Fibroblast of lung (primary cell): ENCODE results near the gene CROCC. TPM values are rescaled to one million over a fixed set of nuclear protein-coding genes. Genes with fewer than 3 reads are reported as not detected.

Experiments
- DNase-seq, 2 donors: peaks; one replicate each; pipeline versions ENCODE4 v3.0.0 to v3.0.0-alpha.2; 2010; ENCODE audit warnings: low read depth in 2 of 2
- H2AFZ ChIP-seq: 2 replicates; pipeline ENCODE4 v1.5.1; 2012; ENCODE audit warnings: low read length, control low read depth, inconsistent platforms
- H3K27ac ChIP-seq: 2 replicates; pipeline ENCODE4 v1.5.1; 2011; ENCODE audit warnings: low read length, control low read depth; ENCODE audit not compliant: insufficient read depth
- H3K27me3 ChIP-seq: 2 replicates; pipeline ENCODE4 v1.5.1; 2011; ENCODE audit warnings: mild to moderate bottlenecking, low read length; ENCODE audit not compliant: control insufficient read depth, insufficient read depth
- H3K36me3 ChIP-seq: 2 replicates; pipeline ENCODE4 v1.5.1; 2011; ENCODE audit warnings: low read length; ENCODE audit not compliant: control insufficient read depth, insufficient read depth
- H3K4me1 ChIP-seq: 2 replicates; pipeline ENCODE4 v1.5.1; 2011; ENCODE audit warnings: low read length; ENCODE audit not compliant: control insufficient read depth, insufficient read depth; ENCODE audit errors: extremely low read depth
- H3K4me2 ChIP-seq: 2 replicates; pipeline ENCODE4 v1.5.1; 2011; ENCODE audit warnings: low read length, control low read depth; ENCODE audit not compliant: insufficient read depth; ENCODE audit errors: extremely low read depth
- H3K4me3 ChIP-seq, 4 experiments: fragments of 200-600 bp in 1 of 4; sonication (generic) in 1 of 4; replicated peaks in 1 of 4; 2 replicates each; pipeline ENCODE4 v1.5.1; 2011 to 2016; ENCODE audit warnings: low read length in 4 of 4, low read depth in 3 of 4, mild to moderate bottlenecking in 3 of 4, control low read depth in 2 of 4, inconsistent platforms in 1 of 4, mixed read lengths in 1 of 4; ENCODE audit not compliant: insufficient read depth in 1 of 4; ENCODE audit errors: control extremely low read depth in 1 of 4
- H3K79me2 ChIP-seq: 2 replicates; pipeline ENCODE4 v1.5.1; 2012; ENCODE audit warnings: mild to moderate bottlenecking, low read length, inconsistent platforms; ENCODE audit not compliant: control insufficient read depth, insufficient read depth
- H3K9ac ChIP-seq: 2 replicates; pipeline ENCODE4 v1.5.1; 2011; ENCODE audit warnings: mild to moderate bottlenecking, low read length, control low read depth; ENCODE audit not compliant: insufficient read depth
- H3K9me3 ChIP-seq: 2 replicates; pipeline ENCODE4 v1.5.1; 2012; ENCODE audit warnings: low read depth, low read length; ENCODE audit not compliant: control insufficient read depth, insufficient read depth
- H4K20me1 ChIP-seq: 2 replicates; pipeline ENCODE4 v1.5.1; 2011; ENCODE audit warnings: low read length; ENCODE audit not compliant: control insufficient read depth, insufficient read depth; ENCODE audit errors: extremely low read depth
- EZH2 ChIP-seq: IDR thresholded peaks from 2 replicates; pipeline ENCODE4 v1.5.1; 2012; ENCODE audit warnings: low read length, control low read depth, mild to moderate bottlenecking; ENCODE audit errors: missing control alignments
- polyA plus RNA-seq, 2 donors: library from polyadenylated mRNA; depleted of rRNA in 1 of 2; stranded (reverse) in 1 of 2; unstranded in 1 of 2; fragments of >200 nt; gene quantifications; 2 replicates each; pipeline ENCODE4 v1.2.1, GENCODE V29; 2011 to 2012; ENCODE audit warnings: missing spikeins in 1 of 2
- total RNA-seq: library from RNA; depleted of rRNA; stranded (reverse); fragments of >200 nt; gene quantifications from 2 replicates; pipeline ENCODE4 v1.2.1, GENCODE V29; 2014
- TF ChIP-seq, protein P1 (sequence below), 2 donors: IDR thresholded peaks in 1 of 2; conservative IDR thresholded peaks in 1 of 2; 1 replicate in 1 of 2; 2 replicates in 1 of 2; pipeline ENCODE4 v1.5.1; 2011 to 2012; ENCODE audit warnings: low read length in 2 of 2, control low read depth in 1 of 2, inconsistent platforms in 1 of 2, low read depth in 1 of 2, mild to moderate bottlenecking in 1 of 2

Gene CROCC
- total and polyA plus RNA-seq, 2 donors (not counting 1 experiment from before 2014, with no cell fraction given), result 3.8 to 20.3 TPM

DNA sequence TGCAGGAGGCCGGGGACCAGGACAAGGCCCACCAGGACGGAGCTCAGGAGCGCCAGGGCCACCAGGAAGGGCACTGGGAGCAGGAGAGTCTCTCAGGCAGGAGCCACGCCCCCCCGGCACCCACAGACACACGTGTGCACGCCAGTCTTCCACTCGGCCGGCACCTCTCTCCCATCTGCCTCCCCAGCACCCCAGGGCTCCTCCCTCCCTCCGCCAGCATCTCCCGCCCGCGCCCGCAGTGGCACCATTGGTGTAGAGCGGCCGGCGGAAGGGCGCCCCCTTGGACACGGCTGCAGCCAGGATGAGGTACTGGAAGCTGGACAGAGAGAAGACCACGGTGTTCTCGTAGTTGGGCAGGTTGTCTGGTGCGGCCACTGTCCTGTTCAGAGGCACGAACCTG is 64.8 kb downstream of the CROCC start:
- Histone ChIP-seq H4K20me1 (no peaks in the 10 kb centered on the region), H3K4me2 (no peak overlapping the region), H3K4me3 (no peak overlapping the region), H3K36me3 (peaks cover 6% of the 10 kb centered on the region), H3K9me3 (no peaks in the 10 kb centered on the region), H3K9ac (no peak overlapping the region), H3K79me2 (no peaks in the 10 kb centered on the region), H3K4me1 (peaks cover 2% of the 10 kb centered on the region), H2AFZ (no peak overlapping the region), H3K27ac (no peak overlapping the region), H3K27me3 (no peaks in the 10 kb centered on the region)
- no peak for TF ChIP-seq EZH2
- TF ChIP-seq, protein P1, sequence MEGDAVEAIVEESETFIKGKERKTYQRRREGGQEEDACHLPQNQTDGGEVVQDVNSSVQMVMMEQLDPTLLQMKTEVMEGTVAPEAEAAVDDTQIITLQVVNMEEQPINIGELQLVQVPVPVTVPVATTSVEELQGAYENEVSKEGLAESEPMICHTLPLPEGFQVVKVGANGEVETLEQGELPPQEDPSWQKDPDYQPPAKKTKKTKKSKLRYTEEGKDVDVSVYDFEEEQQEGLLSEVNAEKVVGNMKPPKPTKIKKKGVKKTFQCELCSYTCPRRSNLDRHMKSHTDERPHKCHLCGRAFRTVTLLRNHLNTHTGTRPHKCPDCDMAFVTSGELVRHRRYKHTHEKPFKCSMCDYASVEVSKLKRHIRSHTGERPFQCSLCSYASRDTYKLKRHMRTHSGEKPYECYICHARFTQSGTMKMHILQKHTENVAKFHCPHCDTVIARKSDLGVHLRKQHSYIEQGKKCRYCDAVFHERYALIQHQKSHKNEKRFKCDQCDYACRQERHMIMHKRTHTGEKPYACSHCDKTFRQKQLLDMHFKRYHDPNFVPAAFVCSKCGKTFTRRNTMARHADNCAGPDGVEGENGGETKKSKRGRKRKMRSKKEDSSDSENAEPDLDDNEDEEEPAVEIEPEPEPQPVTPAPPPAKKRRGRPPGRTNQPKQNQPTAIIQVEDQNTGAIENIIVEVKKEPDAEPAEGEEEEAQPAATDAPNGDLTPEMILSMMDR (conservative IDR thresholded peaks at IDR 0.05 in 1 of 2, IDR thresholded peaks at IDR 0.05 in 1 of 2; ENCODE audit: low read depth in 1 of 2, low read length in 2 of 2), result no peak
- no peak for DNase-seq

DNA sequence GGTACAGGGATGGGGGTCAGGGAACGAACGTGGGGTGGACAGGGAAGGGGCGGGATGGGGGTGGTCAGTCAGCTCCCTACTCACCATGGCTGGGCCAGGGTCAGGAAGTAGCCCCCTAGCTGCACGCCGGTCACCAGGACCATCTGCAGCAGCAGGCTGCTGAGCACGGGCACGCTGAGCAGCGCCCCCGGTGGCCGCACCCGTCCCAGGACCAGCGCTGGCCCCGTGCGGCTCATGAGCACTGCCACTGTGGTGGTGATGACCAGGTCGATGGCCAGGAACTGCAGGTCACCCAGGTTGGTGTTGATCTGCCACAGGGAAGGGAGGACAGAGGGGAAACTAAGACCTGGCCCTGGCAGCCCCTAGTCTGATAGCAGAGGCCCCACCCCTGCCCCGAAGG is 65.2 kb downstream of the CROCC start:
- Histone ChIP-seq H3K36me3 (peaks cover 6% of the 10 kb centered on the region), H3K27me3 (no peaks in the 10 kb centered on the region), H3K27ac (no peak overlapping the region), H4K20me1 (no peaks in the 10 kb centered on the region), H3K9me3 (no peaks in the 10 kb centered on the region), H3K4me3 (no peak overlapping the region), H3K4me2 (no peak overlapping the region), H3K4me1 (peaks cover 2% of the 10 kb centered on the region), H3K9ac (no peak overlapping the region), H3K79me2 (no peaks in the 10 kb centered on the region), H2AFZ (no peak overlapping the region)
- no peak for TF ChIP-seq EZH2
- TF ChIP-seq, protein P1 (conservative IDR thresholded peaks at IDR 0.05 in 1 of 2, IDR thresholded peaks at IDR 0.05 in 1 of 2; ENCODE audit: low read depth in 1 of 2, low read length in 2 of 2), result peak; percentile 24 to 28
- no peak for DNase-seq

DNA sequence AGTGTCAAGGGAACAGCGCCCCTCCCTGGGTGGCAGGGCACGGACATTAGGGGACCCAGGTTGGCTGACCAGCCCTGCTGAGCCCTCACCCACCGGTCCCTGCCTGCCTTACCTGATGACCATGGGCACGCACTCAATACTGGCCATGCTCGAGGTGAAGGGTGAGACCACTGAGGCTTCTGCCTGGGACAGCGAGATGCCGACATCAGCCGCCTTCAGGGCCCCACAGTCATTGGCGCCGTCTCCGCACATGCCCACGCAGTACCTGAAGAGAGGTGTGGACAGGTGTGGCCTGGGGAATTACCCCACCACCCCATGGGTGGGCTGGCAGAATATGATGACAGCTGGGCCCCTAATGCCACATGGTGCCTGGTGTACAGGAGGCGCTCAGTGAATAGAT is 66.5 kb downstream of the CROCC start:
- DNase-seq, result no peak
- H3K4me1 ChIP-seq, result peaks cover 2% of the 10 kb centered on the region
- H3K36me3 ChIP-seq, result peaks cover 6% of the 10 kb centered on the region
- no peak overlapping the region for H3K4me3 ChIP-seq
- no peak overlapping the region for H2AFZ ChIP-seq
- H4K20me1 ChIP-seq, result no peaks in the 10 kb centered on the region
- H3K27ac ChIP-seq, result no peak overlapping the region
- no peak overlapping the region for H3K9ac ChIP-seq
- TF ChIP-seq EZH2, result no peak
- TF ChIP-seq, protein P1 (conservative IDR thresholded peaks at IDR 0.05 in 1 of 2, IDR thresholded peaks at IDR 0.05 in 1 of 2; ENCODE audit: low read depth in 1 of 2, low read length in 2 of 2), result no peak
- no peaks in the 10 kb centered on the region for H3K9me3 ChIP-seq
- no peaks in the 10 kb centered on the region for H3K79me2 ChIP-seq
- H3K27me3 ChIP-seq, result no peaks in the 10 kb centered on the region
- H3K4me2 ChIP-seq, result no peak overlapping the region
